Panc1 (cell line): ENCODE results near the gene NCKAP1. TPM values are rescaled to one million over a fixed set of nuclear protein-coding genes. Genes with fewer than 3 reads are reported as not detected.

Experiments
- ATAC-seq: fragments of 200-7000 bp; cut with Tn5 transposase; 2 replicates; pipeline ENCODE4 v1.9.1; 2020; ENCODE audit warnings: mild to moderate bottlenecking, moderate library complexity
- BruUV-seq: library from RNA; stranded (reverse); fragments of 400-500 nt; replicated peaks from 2 replicates; lab custom pipeline; 2021; lab: Mats Ljungman, UMichigan
- CTCF ChIA-PET: fragments of 300-600 bp; sonication (Branson Sonifier 250); formaldehyde crosslinking; loops from one replicate; lab custom pipeline; 2022; ENCODE audit warnings: antibody characterized with exemption; lab: Charles Lee
- POLR2A ChIA-PET: fragments of 300-600 bp; sonication (Branson Sonifier 250); formaldehyde crosslinking; loops from one replicate; lab custom pipeline; 2022; ENCODE audit warnings: antibody characterized with exemption; lab: Charles Lee
- DNase-seq: peaks from one replicate; pipeline ENCODE4 v3.0.0-alpha.2; 2010; ENCODE audit warnings: low read depth, low spot score
- H3K27ac ChIP-seq: 2 replicates; pipeline ENCODE4 v1.5.1; 2011; ENCODE audit warnings: mild to moderate bottlenecking, low read length, inconsistent platforms
- H3K27me3 ChIP-seq: fragments of 200-500 bp; sonication (Bioruptor generic); 2 replicates; pipeline ENCODE4 v1.6.0; 2014; ENCODE audit warnings: low read length, inconsistent platforms; ENCODE audit not compliant: control insufficient read depth, insufficient read depth
- H3K36me3 ChIP-seq: fragments of 200-500 bp; sonication (Bioruptor generic); 2 replicates; pipeline ENCODE4 v1.5.1; 2014; ENCODE audit warnings: inconsistent platforms, mild to moderate bottlenecking, low read length, moderate library complexity; ENCODE audit not compliant: control insufficient read depth, insufficient read depth
- H3K4me1 ChIP-seq: 2 replicates; pipeline ENCODE4 v1.5.1; 2011; ENCODE audit warnings: inconsistent platforms, mild to moderate bottlenecking, low read length, moderate library complexity; ENCODE audit not compliant: control insufficient read depth, insufficient read depth
- H3K4me3 ChIP-seq, 2 experiments: 2 replicates each; pipeline ENCODE4 v1.5.1; 2011 to 2012; ENCODE audit warnings: low read depth in 2 of 2, low read length in 2 of 2, mild to moderate bottlenecking in 2 of 2, inconsistent platforms in 1 of 2, moderate library complexity in 1 of 2
- H3K9me3 ChIP-seq: fragments of 200-500 bp; sonication (Bioruptor generic); 2 replicates; pipeline ENCODE4 v1.5.1; 2014; ENCODE audit warnings: low read depth, mild to moderate bottlenecking, inconsistent platforms, low read length, moderate library complexity; ENCODE audit not compliant: control insufficient read depth, insufficient read depth
- POLR2AphosphoS5 ChIP-seq: IDR thresholded peaks from 2 replicates; pipeline ENCODE4 v1.6.1; 2012; ENCODE audit warnings: mild to moderate bottlenecking, low read depth, low read length, moderate library complexity
- SIN3A ChIP-seq: IDR thresholded peaks from 2 replicates; pipeline ENCODE4 v1.6.1; 2012; ENCODE audit warnings: low read depth, mild to moderate bottlenecking, low read length, moderate library complexity, borderline replicate concordance; ENCODE audit not compliant: insufficient read depth
- TCF7L2 ChIP-seq: IDR thresholded peaks from 2 replicates; pipeline ENCODE4 v1.6.1; 2011; ENCODE audit warnings: mild to moderate bottlenecking, low read depth, low read length, inconsistent platforms
- in situ Hi-C: cut with HindIII; loops from 2 replicates; pipeline ENCODE4 v1.10.0; 2016; ENCODE audit warnings: low sequenced_read_pairs, low pct_unique_long_range_greater_than_20kb
- intact Hi-C: fragments of 100-400 bp; cut with micrococcal nuclease; formaldehyde crosslinking; loops from one replicate; pipeline ENCODE4 v1.10.0; 2022; ENCODE audit not compliant: unreplicated experiment
- total RNA-seq: library from RNA; stranded (reverse); gene quantifications from one replicate; pipeline ENCODE4 v1.2.1, GENCODE V29; 2021; ENCODE audit not compliant: unreplicated experiment
- TF ChIP-seq, protein P1 (sequence below), 2 experiments: IDR thresholded peaks; 2 replicates each; pipeline ENCODE4 v1.6.1; 2011 to 2012; ENCODE audit warnings: low read depth in 2 of 2, control low read depth in 1 of 2, low read length in 1 of 2, mild to moderate bottlenecking in 1 of 2, moderate library complexity in 1 of 2; ENCODE audit not compliant: insufficient read depth in 1 of 2
- TF ChIP-seq, protein P2 (sequence below): fragments of 450-650 bp; IDR thresholded peaks from 2 replicates; pipeline ENCODE4 v1.5.1; 2017; ENCODE audit warnings: mild to moderate bottlenecking

The NCKAP1 gene
- total RNA-seq, 1 experiment from 2014 or later: 174 TPM

DNA sequence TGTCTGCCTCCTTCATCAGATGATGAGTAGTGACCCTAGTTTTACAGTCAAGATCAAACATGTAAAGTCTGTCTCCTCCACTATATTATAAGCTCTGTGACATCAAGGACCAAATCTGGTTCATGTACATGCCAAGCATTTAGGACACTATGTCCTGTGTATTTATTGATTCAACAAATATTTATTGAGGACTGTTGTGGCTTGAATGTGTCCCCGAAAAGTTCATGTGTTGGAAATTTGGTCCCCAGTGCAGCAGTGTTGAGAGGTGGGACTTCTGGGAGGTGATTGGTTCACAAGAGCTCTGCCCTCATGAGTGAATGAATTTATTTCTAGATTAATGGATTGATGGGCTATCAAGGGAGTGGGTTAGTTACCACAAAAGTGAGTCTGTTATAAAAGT, 125.2 kb downstream of the NCKAP1 start:
- BruUV-seq: no TSS peak
- intact Hi-C loops (no loop called here), in situ Hi-C loops (no loop called here)
- H3K4me1 ChIP-seq: no peaks in the 10 kb centered on the region
- no peak overlapping the region for H3K4me3 ChIP-seq
- ATAC-seq (no peak), DNase-seq (no peak)
- peaks cover 8% of the 10 kb centered on the region for H3K36me3 ChIP-seq
- no peaks in the 10 kb centered on the region for H3K27me3 ChIP-seq
- H3K9me3 ChIP-seq: no peaks in the 10 kb centered on the region
- CTCF ChIA-PET: no interaction called here
- H3K27ac ChIP-seq: no peak overlapping the region
- POLR2A ChIA-PET: interaction anchor here (0.8 kb wide), 1 partner anchor 1720 kb away, joined by 3 read pairs; no protein-coding TSS in a partner anchor
- TF ChIP-seq POLR2AphosphoS5 (no peak), SIN3A (no peak), TCF7L2 (no peak)
- TF ChIP-seq, protein P1, sequence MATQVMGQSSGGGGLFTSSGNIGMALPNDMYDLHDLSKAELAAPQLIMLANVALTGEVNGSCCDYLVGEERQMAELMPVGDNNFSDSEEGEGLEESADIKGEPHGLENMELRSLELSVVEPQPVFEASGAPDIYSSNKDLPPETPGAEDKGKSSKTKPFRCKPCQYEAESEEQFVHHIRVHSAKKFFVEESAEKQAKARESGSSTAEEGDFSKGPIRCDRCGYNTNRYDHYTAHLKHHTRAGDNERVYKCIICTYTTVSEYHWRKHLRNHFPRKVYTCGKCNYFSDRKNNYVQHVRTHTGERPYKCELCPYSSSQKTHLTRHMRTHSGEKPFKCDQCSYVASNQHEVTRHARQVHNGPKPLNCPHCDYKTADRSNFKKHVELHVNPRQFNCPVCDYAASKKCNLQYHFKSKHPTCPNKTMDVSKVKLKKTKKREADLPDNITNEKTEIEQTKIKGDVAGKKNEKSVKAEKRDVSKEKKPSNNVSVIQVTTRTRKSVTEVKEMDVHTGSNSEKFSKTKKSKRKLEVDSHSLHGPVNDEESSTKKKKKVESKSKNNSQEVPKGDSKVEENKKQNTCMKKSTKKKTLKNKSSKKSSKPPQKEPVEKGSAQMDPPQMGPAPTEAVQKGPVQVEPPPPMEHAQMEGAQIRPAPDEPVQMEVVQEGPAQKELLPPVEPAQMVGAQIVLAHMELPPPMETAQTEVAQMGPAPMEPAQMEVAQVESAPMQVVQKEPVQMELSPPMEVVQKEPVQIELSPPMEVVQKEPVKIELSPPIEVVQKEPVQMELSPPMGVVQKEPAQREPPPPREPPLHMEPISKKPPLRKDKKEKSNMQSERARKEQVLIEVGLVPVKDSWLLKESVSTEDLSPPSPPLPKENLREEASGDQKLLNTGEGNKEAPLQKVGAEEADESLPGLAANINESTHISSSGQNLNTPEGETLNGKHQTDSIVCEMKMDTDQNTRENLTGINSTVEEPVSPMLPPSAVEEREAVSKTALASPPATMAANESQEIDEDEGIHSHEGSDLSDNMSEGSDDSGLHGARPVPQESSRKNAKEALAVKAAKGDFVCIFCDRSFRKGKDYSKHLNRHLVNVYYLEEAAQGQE (IDR thresholded peaks at IDR 0.05; ENCODE audit: insufficient read depth in 1 of 2, low read depth in 2 of 2, low read length in 1 of 2): no peak
- TF ChIP-seq, protein P2, sequence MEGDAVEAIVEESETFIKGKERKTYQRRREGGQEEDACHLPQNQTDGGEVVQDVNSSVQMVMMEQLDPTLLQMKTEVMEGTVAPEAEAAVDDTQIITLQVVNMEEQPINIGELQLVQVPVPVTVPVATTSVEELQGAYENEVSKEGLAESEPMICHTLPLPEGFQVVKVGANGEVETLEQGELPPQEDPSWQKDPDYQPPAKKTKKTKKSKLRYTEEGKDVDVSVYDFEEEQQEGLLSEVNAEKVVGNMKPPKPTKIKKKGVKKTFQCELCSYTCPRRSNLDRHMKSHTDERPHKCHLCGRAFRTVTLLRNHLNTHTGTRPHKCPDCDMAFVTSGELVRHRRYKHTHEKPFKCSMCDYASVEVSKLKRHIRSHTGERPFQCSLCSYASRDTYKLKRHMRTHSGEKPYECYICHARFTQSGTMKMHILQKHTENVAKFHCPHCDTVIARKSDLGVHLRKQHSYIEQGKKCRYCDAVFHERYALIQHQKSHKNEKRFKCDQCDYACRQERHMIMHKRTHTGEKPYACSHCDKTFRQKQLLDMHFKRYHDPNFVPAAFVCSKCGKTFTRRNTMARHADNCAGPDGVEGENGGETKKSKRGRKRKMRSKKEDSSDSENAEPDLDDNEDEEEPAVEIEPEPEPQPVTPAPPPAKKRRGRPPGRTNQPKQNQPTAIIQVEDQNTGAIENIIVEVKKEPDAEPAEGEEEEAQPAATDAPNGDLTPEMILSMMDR: no peak

DNA sequence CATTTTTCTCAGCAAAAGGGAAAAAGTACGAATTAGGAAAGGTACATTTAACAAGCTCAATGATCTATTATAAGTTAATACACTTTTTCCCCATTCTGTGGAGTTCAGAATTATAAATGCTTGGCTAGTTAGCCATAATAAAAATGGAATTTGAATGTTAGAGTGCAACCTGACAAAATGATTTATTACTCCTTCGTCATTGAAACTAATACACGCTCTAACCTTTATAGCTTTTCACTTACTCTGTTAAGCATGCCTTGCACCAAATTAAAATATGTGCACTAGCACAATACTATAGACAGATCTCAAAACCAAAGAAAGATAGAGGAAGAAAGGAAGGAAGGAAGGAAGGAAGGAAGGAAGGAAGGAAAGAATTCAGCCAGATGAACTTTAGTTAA, 125.7 kb downstream of the NCKAP1 start:
- DNase-seq: no peak
- BruUV-seq: no TSS peak
- ChIA-PET CTCF (no interaction called here), POLR2A (no interaction called here)
- Histone ChIP-seq H3K27me3 (no peaks in the 10 kb centered on the region), H3K9me3 (no peaks in the 10 kb centered on the region), H3K27ac (no peak overlapping the region), H3K4me1 (no peaks in the 10 kb centered on the region), H3K4me3 (no peak overlapping the region), H3K36me3 (peaks cover 8% of the 10 kb centered on the region)
- in situ Hi-C loops: no loop called here
- TF ChIP-seq SIN3A (no peak), TCF7L2 (no peak), POLR2AphosphoS5 (no peak)
- TF ChIP-seq, protein P2: no peak
- TF ChIP-seq, protein P1 (IDR thresholded peaks at IDR 0.05; ENCODE audit: insufficient read depth in 1 of 2, low read depth in 2 of 2, low read length in 1 of 2): no peak
- ATAC-seq: no peak
- intact Hi-C loops: no loop called here
